Lung (tissue), 12 donors: ENCODE data around the gene SNRNP40. TPM values are rescaled to one million over a fixed set of nuclear protein-coding genes. Genes with fewer than 3 reads are reported as not detected.
"Not testable (repeated sequence)": the region's sequence is repeated elsewhere in the genome, so short reads cannot be mapped to it uniquely, and the experiment has no call there.

ENCODE experiments used
- ATAC-seq: fragments of 200-7000 bp; cut with Tn5 transposase; one replicate; pipeline ENCODE4 v1.9.1; 2020; ENCODE audit warnings: moderate number of reproducible peaks; ENCODE audit not compliant: insufficient read depth, low FRiP score
- DNase-seq, 3 donors: peaks; one replicate each; pipeline ENCODE4 v3.0.0-alpha.2; 2013 to 2017
- H3K27ac ChIP-seq, 2 donors: one replicate each; pipeline ENCODE4 v1.5.1; 2013; ENCODE audit warnings: mild to moderate bottlenecking in 2 of 2, moderate library complexity in 2 of 2, control low read depth in 1 of 2, inconsistent platforms in 1 of 2, low read depth in 1 of 2, low read length in 1 of 2
- H3K27me3 ChIP-seq, 3 donors: one replicate each; pipeline ENCODE4 v1.5.1; 2013; ENCODE audit warnings: low read length in 2 of 3; ENCODE audit not compliant: control insufficient read depth in 3 of 3, insufficient read depth in 3 of 3
- H3K36me3 ChIP-seq, 4 donors: one replicate each; pipeline ENCODE4 v1.5.1; 2013; ENCODE audit warnings: low read length in 4 of 4, mild to moderate bottlenecking in 1 of 4, moderate library complexity in 1 of 4; ENCODE audit not compliant: control insufficient read depth in 4 of 4, insufficient read depth in 4 of 4
- H3K4me1 ChIP-seq, 5 donors: one replicate each; pipeline ENCODE4 v1.5.1; 2013; ENCODE audit warnings: low read length in 5 of 5, mild to moderate bottlenecking in 2 of 5, moderate library complexity in 1 of 5; ENCODE audit not compliant: control insufficient read depth in 5 of 5, insufficient read depth in 5 of 5
- H3K4me3 ChIP-seq: one replicate; pipeline ENCODE4 v1.5.1; 2013; ENCODE audit warnings: mild to moderate bottlenecking, control low read depth, moderate library complexity
- H3K9ac ChIP-seq, 2 donors: one replicate each; pipeline ENCODE4 v1.5.1; 2013; ENCODE audit warnings: low read length in 2 of 2, control low read depth in 1 of 2; ENCODE audit not compliant: insufficient read depth in 1 of 2
- H3K9me3 ChIP-seq, 4 donors: one replicate each; pipeline ENCODE4 v1.5.1; 2013; ENCODE audit warnings: low read length in 3 of 4, mild to moderate bottlenecking in 1 of 4, moderate library complexity in 1 of 4; ENCODE audit not compliant: control insufficient read depth in 4 of 4, insufficient read depth in 3 of 4
- CTCF ChIP-seq: IDR thresholded peaks from 2 replicates; pipeline ENCODE4 v1.5.1; 2012; ENCODE audit warnings: mild to moderate bottlenecking; ENCODE audit errors: control extremely low read depth, extremely low read depth
- WGBS, 2 donors: extraction: QIAGEN DNeasy Blood & Tissue Kit; methylation state at CpG; one replicate each; pipeline ENCODE4 v1.1.7; 2013; 5-methylcytosine and 5-hydroxymethylcytosine counted together
- polyA plus RNA-seq, 2 donors: library from polyadenylated mRNA; stranded (reverse); fragments of 200-250 nt; gene quantifications; one replicate each; pipeline ENCODE4 v1.2.1, GENCODE V29; 2013
- total RNA-seq, 2 donors: library from RNA; depleted of rRNA in 1 of 2; stranded (reverse); fragments of >200 nt in 1 of 2; gene quantifications; one replicate each; pipeline ENCODE4 v1.2.1, GENCODE V29; 2014 to 2021
- donor health status: control.
- donor health status: control.
- donor health status: Bipolar disorder and iron deficiency.
- donor health status: healthy.
- donor health status: DM: yes; HTN: yes; CAD: no.

SNRNP40 gene
- total and polyA plus RNA-seq, 4 donors: 15.0 to 71.7 (median 38.5) TPM

- peaks cover 0 to 21% (median 11%) of the 10 kb centered on the region in 5 donors for H3K4me1 ChIP-seq
Measured at GRCh38 chr1:31297277-31298247, 974 bp upstream of the SNRNP40 start.

GRCh38 chr1:31295874-31296485, 608 bp downstream of the SNRNP40 start:
- 14 to 19% methylated on average over 17 of the region's 17 CpGs for WGBS, 2 donors
- ATAC-seq: no peak
- no peak for TF ChIP-seq CTCF
- Histone ChIP-seq H3K9ac (peak overlapping the region; percentile 80 to 90), H3K36me3 (peaks cover 6 to 19% (median 14%) of the 10 kb centered on the region in 4 donors), H3K9me3 (no peaks in the 10 kb centered on the region), H3K27me3 (no peaks in the 10 kb centered on the region), H3K4me1 (peaks cover 0 to 21% (median 11%) of the 10 kb centered on the region in 5 donors), H3K4me3 (peak overlapping the region; percentile 94), H3K27ac (peak overlapping the region; percentile 89 to 94)
- peak in 1 of 3 donors; percentile 4 for DNase-seq

More at GRCh38 chr1:31297277-31298247, 974 bp upstream of the SNRNP40 start:
- WGBS, 2 donors: 4 to 5% methylated on average over 23 of the region's 23 CpGs
- H3K9me3 ChIP-seq: no peaks in the 10 kb centered on the region
- DNase-seq: peak; percentile 14 to 63 (median 35)
- TF ChIP-seq CTCF: no peak
- H3K4me3 ChIP-seq: peak overlapping the region; percentile 73
- ATAC-seq: no peak
- no peaks in the 10 kb centered on the region for H3K27me3 ChIP-seq
- peak overlapping the region; percentile 81 to 92 for H3K9ac ChIP-seq
- peaks cover 0 to 12% (median 6%) of the 10 kb centered on the region in 4 donors for H3K36me3 ChIP-seq
- peak overlapping the region; percentile 88 to 93 for H3K27ac ChIP-seq

- Histone ChIP-seq H3K4me3 (no peak overlapping the region), H3K4me1 (no peaks in the 10 kb centered on the region), H3K27me3 (no peaks in the 10 kb centered on the region), H3K9ac (no peak overlapping the region), H3K9me3 (no peaks in the 10 kb centered on the region), H3K36me3 (peaks cover 23 to 34% (median 31%) of the 10 kb centered on the region in 4 donors), H3K27ac (no peak overlapping the region)
- ATAC-seq: no peak
- no peak for TF ChIP-seq CTCF
- 41 to 58% methylated on average over 4 of the region's 4 CpGs for WGBS, 2 donors
- no peak for DNase-seq
Measured at GRCh38 chr1:31289021-31289420, 7.6 kb downstream of the SNRNP40 start.

- not testable (repeated sequence) for H3K27ac ChIP-seq, H3K4me3 ChIP-seq, H3K9me3 ChIP-seq, H3K9ac ChIP-seq, DNase-seq, ATAC-seq, H3K27me3 ChIP-seq, H3K4me1 ChIP-seq
- H3K36me3 ChIP-seq: peaks cover 25 to 32% (median 26%) of the 10 kb centered on the region in 4 donors
- 97% methylated on average over 4 of the region's 4 CpGs for WGBS, 2 donors
Measured at GRCh38 chr1:31287791-31288190, 8.8 kb downstream of the SNRNP40 start.

GRCh38 chr1:31282426-31282825, 14.2 kb downstream of the SNRNP40 start:
- H3K27ac ChIP-seq, H3K4me3 ChIP-seq, H3K9ac ChIP-seq, H3K9me3 ChIP-seq, ATAC-seq, DNase-seq, H3K27me3 ChIP-seq, H3K4me1 ChIP-seq: not testable (repeated sequence)
- H3K36me3 ChIP-seq: peaks cover 23 to 38% (median 26%) of the 10 kb centered on the region in 4 donors
- 92 to 93% methylated on average over 9 of the region's 9 CpGs for WGBS, 2 donors
